Stimulated activated CD4-positive, alpha-beta T cell treated with anti-CD3 and anti-CD28 coated beads, Interleukin-1b, Interleukin-23, amount 100 ng/mL, for 4 hours (primary cell): ENCODE results near the gene OR8A1.
A peak's percentile ranks its signal among the peaks of the same experiment; 100 is the strongest.

Source experiments
- DNase-seq, 2 donors: peaks; one replicate each; pipeline ENCODE4 v3.0.0-alpha.2; 2020; ENCODE audit warnings: low read depth in 2 of 2

OR8A1 gene

DNA sequence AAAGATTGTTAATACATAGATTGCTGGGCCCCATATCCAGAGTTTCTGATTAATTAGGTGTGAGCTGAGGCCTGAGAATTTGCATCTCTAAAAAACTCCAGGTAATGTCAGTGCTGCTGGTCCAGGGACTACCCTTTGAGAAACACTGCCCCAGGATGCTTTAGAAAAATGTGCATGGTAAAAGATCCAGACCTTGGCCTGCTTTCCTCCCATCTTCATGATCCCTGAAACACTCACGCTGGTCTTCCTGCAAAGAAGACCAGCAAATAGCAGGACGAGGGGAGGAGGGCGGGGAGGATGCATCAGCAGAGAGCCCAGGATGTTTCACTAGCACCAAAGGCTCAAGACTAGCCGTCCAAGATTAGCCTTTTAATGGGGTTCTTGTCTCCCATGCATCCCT lies at the start of gene OR8A1:
Gene OR8A1, plus strand, starts transcription at position 301 of the 400 bp plus-strand sequence. CDS start 123 bp downstream, outside the sequence.
- no peak for DNase-seq

- no peak for DNase-seq
Observed at GRCh38 chr11:124520550-124520854, 49.3 kb upstream of the OR8A1 start.

DNA sequence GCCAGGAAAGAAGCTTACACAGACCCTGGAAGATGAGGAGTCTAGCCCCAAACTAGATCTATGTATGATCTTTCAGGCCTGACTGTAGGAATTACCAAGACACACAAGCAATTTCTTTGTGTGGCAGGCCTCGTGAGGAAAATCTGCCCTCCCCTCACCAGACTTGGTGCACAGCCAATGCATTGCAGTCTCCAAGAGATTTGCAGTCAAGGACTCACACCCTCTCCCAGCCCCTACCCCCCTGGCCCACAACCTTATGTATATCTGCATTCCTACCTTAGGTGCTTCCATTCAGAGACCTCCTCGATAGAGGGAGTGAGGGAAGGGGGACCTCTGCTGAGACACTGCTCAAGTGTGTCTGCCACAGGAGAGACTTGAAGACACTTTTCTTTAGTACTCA lies 36.2 kb upstream of the OR8A1 start:
- DNase-seq = no peak

DNA sequence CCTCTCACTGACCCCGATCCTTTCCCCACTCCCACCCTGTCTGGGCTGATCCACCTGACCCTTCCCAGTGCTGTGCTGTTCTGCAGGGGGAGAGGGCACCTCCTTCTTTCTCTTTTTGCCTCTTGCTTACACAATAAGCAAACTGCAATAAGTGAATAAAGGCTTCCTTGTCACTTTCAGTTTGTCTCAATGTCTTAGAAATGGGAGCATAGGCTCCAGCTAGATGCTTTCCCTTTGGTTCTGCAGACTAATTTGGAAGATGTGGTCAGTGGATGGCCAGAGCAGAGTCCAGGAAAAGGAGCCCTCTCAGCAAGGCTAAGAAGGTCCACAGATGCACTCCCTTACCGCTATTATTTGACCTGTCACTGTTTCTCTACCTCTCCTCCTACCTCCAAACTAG lies 35.7 kb upstream of the OR8A1 start:
- DNase-seq = no peak

DNA sequence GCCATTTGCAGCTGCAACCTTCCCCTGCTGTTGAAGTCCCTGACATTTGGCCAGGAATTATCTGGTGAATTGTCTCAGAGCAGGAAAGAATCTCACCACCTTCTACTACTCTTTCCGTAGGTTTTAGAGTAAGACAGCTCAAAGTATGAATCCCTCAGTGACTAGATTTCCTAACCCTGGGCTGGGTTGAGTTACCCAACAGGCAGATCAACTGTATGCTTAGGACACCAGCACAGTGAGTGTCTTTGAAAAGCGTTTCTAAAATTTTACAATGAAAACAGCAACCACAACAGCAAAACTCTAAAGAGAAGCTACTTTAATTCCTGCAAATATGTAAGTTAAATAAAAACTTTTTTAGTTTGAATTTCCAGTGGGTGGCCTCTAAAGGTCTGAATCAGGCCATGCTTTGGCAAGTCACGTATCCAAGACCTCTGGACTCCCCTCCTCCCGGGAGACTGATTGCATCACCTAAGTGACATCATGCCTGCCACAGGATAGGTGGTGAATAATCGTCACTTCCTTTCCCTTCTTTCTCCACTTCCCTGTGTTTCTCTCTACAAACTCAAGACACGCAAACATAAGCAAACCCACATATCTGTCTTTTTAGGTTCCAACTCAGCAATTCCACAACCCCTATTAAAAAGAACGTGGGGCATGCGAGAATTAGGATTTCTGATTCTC lies 34.1 kb upstream of the OR8A1 start:
- DNase-seq = no peak

GRCh38 chr11:124536520-124536919 lies 33.3 kb upstream of the OR8A1 start:
- DNase-seq = no peak

- no peak for DNase-seq
Observed at GRCh38 chr11:124538019-124538418, 31.8 kb upstream of the OR8A1 start.

DNA sequence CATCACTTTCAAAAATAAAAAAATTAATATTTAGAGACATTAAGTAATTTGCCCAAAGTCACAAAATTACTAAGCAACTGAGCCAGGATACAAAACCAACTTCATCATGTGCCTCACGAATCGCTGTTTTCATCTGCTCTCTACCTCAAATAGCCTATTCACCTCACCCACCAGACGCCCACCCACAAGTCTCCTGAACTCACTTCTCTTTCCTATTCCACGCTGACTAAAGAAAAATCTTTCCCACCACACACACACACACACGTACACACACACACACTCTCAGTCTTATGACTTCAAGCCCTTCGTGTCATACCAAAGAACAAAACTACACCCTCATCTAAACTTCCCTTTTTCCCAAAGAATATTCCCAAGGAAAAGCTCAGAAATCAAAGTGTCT lies 28.6 kb upstream of the OR8A1 start:
- no peak for DNase-seq

GRCh38 chr11:124543145-124543544 lies 26.7 kb upstream of the OR8A1 start:
- DNase-seq = no peak

- DNase-seq = no peak
Observed at GRCh38 chr11:124543554-124543953, 26.2 kb upstream of the OR8A1 start, which contains the start of gene OR8B12. Gene OR8B12 (minus strand): TSS chr11:124543654. CDS start chr11:124543654, 0 bp downstream.

DNA sequence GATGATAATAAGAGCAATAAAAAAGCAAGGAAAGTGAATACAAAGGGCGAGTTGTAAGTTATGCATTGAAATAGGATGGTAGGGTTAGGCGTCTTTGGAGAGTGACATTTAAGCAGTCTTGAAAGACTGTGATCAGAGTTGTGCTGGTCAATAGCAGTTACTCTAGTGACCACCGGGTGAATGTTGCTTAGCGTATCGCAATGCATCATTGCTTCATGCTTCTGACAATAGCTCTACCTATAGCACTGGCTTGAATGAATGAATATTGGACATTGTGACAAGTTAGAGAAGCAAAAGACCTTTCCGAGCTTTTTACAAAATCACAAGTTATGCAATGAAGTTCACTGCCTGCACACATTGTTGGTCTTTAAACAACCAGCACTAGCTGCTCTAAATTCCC lies 18.6 kb upstream of the OR8A1 start:
- DNase-seq = no peak

DNA sequence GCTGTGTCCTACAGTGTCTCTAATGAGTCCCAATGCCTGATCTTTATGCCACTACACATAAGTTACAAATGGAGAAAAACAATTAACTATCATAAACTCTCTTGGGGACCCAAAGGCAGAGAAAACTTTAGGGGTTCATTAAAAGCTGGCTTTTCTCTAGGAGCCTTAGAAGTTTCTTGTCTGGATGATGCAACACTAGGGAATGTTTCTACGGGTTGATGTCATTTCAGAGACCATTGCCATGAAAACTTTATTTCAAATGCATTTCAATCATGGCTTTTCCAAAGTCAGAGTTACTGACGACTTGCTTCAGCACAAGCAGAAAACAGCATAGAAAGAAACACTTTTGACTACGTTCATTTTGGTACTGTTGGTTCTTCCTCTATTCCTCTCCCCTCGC lies 17.8 kb upstream of the OR8A1 start:
- no peak for DNase-seq

DNA sequence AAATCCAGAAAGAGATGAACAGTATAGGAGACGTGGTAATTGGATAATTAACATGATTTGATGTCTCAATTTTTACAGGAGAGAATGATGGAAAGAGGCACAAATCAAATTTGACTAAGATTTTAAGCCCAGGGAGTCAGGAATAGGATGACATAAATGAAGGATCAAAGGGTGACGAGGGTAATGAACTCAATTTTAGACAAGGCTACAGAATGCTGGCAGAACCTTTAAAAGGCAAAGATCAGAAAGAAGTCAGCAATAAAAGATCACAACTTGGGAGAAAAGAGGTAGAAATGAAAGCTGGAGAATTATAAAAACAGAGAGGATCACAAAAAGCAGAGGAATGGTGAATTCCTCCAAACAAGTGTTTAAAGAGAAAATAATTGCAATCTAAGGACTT lies 13.0 kb upstream of the OR8A1 start:
- DNase-seq = no peak

DNA sequence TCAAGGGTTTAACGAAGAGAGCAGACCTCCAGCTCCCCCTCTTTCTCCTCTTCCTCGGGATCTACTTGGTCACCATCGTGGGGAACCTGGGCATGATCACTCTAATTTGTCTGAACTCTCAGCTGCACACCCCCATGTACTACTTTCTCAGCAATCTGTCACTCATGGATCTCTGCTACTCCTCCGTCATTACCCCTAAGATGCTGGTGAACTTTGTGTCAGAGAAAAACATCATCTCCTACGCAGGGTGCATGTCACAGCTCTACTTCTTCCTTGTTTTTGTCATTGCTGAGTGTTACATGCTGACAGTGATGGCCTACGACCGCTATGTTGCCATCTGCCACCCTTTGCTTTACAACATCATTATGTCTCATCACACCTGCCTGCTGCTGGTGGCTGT lies 363 bp downstream of the OR8A1 start:
- no peak for DNase-seq

DNA sequence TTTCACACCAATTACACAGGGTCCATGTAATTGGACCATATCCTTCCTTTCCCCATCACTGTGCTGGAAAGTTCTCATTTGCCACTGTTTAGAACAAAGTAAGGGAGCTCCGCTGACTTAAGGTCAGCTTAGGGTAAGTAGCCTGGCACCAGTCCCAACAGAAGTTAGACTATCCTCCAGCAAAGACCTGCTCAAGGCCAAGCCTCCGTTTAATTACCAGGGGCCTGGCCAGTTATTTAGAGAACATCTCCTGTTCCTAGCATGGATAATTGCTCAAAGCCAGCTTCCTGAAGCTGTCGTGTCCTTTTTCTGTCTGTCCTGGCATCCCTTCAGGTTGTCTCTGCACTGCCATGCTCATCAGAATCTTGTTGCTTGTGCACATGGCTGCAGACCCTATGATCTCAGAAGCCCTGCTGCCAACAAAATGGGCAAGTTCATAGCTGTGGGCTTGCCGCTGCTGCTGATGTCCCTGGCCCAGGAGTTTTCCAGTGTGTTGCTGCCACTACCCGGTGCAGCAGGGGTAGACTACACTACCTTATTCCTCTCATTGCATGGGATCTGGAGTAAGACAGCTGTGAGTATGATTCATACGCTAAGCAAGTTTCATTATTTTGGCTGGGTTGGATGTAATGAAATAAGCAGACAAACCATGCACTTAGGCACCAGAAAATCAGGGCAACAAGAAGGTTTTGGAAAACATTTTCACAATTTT lies 8.1 kb downstream of the OR8A1 start:
- DNase-seq = no peak

GRCh38 chr11:124578761-124579160 lies 9.0 kb downstream of the OR8A1 start:
- no peak for DNase-seq

DNA sequence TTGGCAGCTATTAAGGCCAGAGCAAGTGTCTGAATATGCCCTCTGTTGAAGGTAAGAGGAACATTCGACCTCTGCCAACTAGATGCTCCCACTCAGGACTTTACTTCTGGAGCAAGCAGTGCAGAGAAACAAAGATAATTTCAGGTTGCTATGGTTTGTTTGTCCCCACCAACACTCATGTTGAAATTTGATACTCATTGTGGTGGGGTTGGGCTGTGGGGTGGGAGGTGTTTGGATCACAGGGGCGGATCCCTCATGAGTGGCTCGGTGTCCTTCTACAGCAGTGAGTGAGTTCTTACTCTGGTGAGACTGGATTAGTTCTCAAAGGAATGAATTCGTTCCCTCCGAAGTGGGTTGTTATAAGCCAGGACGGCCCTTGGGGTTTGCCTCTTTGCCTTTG lies 12.0 kb downstream of the OR8A1 start:
- DNase-seq = no peak

- no peak for DNase-seq
Observed at GRCh38 chr11:124582565-124582964, 12.8 kb downstream of the OR8A1 start.

DNA sequence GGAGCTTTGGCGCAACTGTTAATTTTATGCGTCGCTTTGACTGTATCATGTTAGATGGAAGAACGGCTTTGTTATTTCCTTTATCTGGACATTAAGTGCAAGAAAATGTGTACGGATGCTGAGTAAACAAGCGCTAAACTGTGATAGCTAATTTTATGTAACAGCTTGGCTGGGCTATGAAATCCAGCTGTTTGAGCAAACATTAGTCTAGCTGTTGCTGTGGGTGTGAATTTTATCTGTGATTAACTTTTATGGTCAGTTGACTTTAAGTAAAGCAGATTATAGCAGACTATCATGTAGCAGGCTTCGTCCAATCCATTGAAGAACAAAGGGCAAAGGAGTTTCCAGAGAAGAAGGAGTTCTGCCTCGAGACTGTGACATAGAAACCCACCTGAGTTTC lies 14.0 kb downstream of the OR8A1 start:
- no peak for DNase-seq

- DNase-seq = no peak
Observed at GRCh38 chr11:124584681-124585372, 15.0 kb downstream of the OR8A1 start.

GRCh38 chr11:124586238-124586860 lies 16.6 kb downstream of the OR8A1 start:
- DNase-seq = peak; percentile 15 to 36

- no peak for DNase-seq
Observed at GRCh38 chr11:124591430-124591829, 21.6 kb downstream of the OR8A1 start.

DNA sequence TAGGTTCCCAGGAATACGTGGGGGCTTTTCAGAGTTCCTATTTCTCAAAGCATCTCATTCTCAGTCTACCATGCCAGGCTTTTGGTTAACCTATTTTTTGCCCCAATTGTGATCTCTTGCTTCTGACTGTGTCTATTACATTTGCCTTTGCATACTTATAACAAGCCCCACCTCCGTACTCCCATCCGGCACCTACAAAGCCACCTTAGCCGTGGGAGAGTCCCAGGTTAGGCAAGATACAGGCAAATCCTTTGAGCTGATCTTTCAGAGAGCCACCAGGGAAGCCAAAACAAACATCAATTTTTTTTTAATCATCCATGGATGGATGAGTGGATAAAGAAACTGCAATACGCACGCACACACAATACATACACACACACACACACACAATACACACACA lies 22.8 kb downstream of the OR8A1 start:
- DNase-seq = no peak
